ENCODE data around the gene RPL32. TPM values are rescaled to one million over a fixed set of nuclear protein-coding genes. Genes with fewer than 3 reads are reported as not detected.
A peak's percentile ranks its signal among the peaks of the same experiment; 100 is the strongest.

RPL32 gene
- total and polyA plus RNA-seq, 9 of the 15 experiments (the other 6 are each of a cell fraction or from before 2014, with no cell fraction given), result 2,738 to 6,200 (median 4,286) TPM

- TF ChIP-seq HOMEZ (CRISPR knock-in tag; IDR thresholded peaks at IDR 0.05) (no peak), MECOM (CRISPR knock-in tag; IDR thresholded peaks at IDR 0.05) (peak; percentile 81), MAZ (CRISPR knock-in tag; conservative IDR thresholded peaks at IDR 0.05 in 1 of 2, IDR thresholded peaks at IDR 0.05 in 1 of 2) (peak; percentile 29 to 65; a peak in 2 of 4 replicates), ZNF354B (CRISPR knock-in tag; IDR thresholded peaks at IDR 0.05) (0 out of 2 replicates have a peak, but pooled peaks have one; percentile 12), ATF4 (CRISPR knock-in tag; IDR thresholded peaks at IDR 0.05) (peak; percentile 44; the same call in 1 of the 2 replicates), SMARCA5 (IDR thresholded peaks at IDR 0.05) (no peak), STAG1 (CRISPR knock-in tag; IDR thresholded peaks at IDR 0.05; ENCODE audit: borderline replicate concordance) (no peak), ZNF121 (CRISPR knock-in tag; conservative IDR thresholded peaks at IDR 0.05) (no peak), ZFP30 (CRISPR knock-in tag; IDR thresholded peaks at IDR 0.05; ENCODE audit: borderline replicate concordance) (no peak), ZNF41 (CRISPR knock-in tag; conservative IDR thresholded peaks at IDR 0.05) (0 out of 2 replicates have a peak, but pooled peaks have one; percentile 38), YY1 (IDR thresholded peaks at IDR 0.05; ENCODE audit: borderline replicate concordance in 1 of 3, control insufficient read depth in 1 of 3, extremely low read depth in 1 of 3, insufficient read depth in 3 of 3, insufficient read length in 1 of 3, insufficient replicate concordance in 2 of 3, low read depth in 1 of 3, low read length in 2 of 3) (no peak), ZBTB5 (IDR thresholded peaks at IDR 0.05) (no peak), PRDM10 (IDR thresholded peaks at IDR 0.05; ENCODE audit: partially characterized antibody) (no peak), AFF4 (CRISPR knock-in tag; IDR thresholded peaks at IDR 0.05) (0 out of 2 replicates have a peak, but pooled peaks have one; percentile 19)
Measured at GRCh38 chr3:12879191-12879815, 37.9 kb upstream of the RPL32 start (continued).
